ENCODE measurements around the gene RNF150.

DNA sequence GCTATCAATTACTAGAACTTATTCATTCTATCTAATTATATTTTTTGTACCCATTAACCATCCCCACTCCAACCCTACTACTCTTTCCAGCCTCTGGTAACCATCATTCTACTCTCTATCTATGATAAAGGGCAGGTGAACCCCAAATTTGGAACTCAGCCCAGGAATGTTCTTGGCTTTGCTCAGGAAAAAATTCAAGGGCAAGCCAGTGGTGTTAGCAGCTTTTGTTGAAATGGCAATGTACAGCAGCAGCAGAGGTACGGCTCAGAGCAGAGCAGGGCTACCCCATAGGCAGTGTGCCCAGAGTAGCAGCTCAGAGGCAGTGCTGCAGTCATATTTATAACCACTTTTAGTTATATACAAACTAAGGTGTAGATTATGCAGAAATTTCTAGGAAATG, 138.2 kb downstream of the RNF150 start:
- TF ChIP-seq GATA3 (IDR thresholded peaks at IDR 0.05; ENCODE audit: low read depth, low read length) (no peak), GATA2 (IDR thresholded peaks at IDR 0.05; ENCODE audit: low read depth, low read length) (no peak)

Data from SH-SY5Y (cell line).